Measurements from ENCODE around the gene IL1B. TPM values are rescaled to one million over a fixed set of nuclear protein-coding genes. Genes with fewer than 3 reads are reported as not detected.

The IL1B gene
- total and polyA plus RNA-seq, 4 donors, result 0.25 to 3.1 (median 0.76) TPM

- no peaks in the 10 kb centered on the region for H3K36me3 ChIP-seq (ENCODE audit: control insufficient read depth in 4 of 4, insufficient read depth in 3 of 4, low read depth in 1 of 4, low read length in 3 of 4)
- no peak overlapping the region for H3K4me3 ChIP-seq (ENCODE audit: low read depth in 1 of 3, low read length in 3 of 3)
- no peak overlapping the region for H3K9ac ChIP-seq (ENCODE audit: low read depth in 1 of 2, low read length in 2 of 2)
- H3K27me3 ChIP-seq (ENCODE audit: control insufficient read depth in 4 of 4, insufficient read depth in 4 of 4, low read length in 3 of 4), result no peaks in the 10 kb centered on the region
- H3K27ac ChIP-seq (ENCODE audit: low read depth in 1 of 2, low read length in 2 of 2), result peak overlapping the region in 1 of 2 donors; percentile 32
- DNase-seq (ENCODE audit: low spot score), result no peak
- H3K4me1 ChIP-seq (ENCODE audit: control insufficient read depth in 4 of 4, insufficient read depth in 4 of 4, low read length in 3 of 4), result peaks cover 0 to 2% (median 0%) of the 10 kb centered on the region in 4 donors
- peak; percentile 26 for TF ChIP-seq HNF4A (conservative IDR thresholded peaks at IDR 0.05)
- TF ChIP-seq RAD21 (IDR thresholded peaks at IDR 0.05), result peak in 1 of 2 donors; percentile 27
- peak; percentile 24 for TF ChIP-seq MAX (IDR thresholded peaks at IDR 0.05)
- no peak for TF ChIP-seq EGR1 (IDR thresholded peaks at IDR 0.05; ENCODE audit: low read depth in 2 of 2)
- peak; percentile 8 to 23 for TF ChIP-seq RXRA (IDR thresholded peaks at IDR 0.05)
- TF ChIP-seq SP1 (IDR thresholded peaks at IDR 0.05), result peak; percentile 17
- TF ChIP-seq ATF3 (IDR thresholded peaks at IDR 0.05), result peak; percentile 91
- TF ChIP-seq JUND (IDR thresholded peaks at IDR 0.05), result peak in 1 of 2 donors; percentile 44
- no peak for TF ChIP-seq CTCF (IDR thresholded peaks at IDR 0.05; ENCODE audit: low read depth, low read length, missing input control)
- no peak for TF ChIP-seq TAF1 (conservative IDR thresholded peaks at IDR 0.05)
- no peaks in the 10 kb centered on the region for H3K9me3 ChIP-seq (ENCODE audit: control insufficient read depth in 4 of 4, low read length in 3 of 4)
- WGBS, result 58% methylated on average over 5 of the region's 5 CpGs
These were observed 42.3 kb downstream of the IL1B start for GRCh38 chr2:112794131-112794733.

GRCh38 chr2:112793449-112793978, 43.1 kb downstream of the IL1B start:
- no peak for TF ChIP-seq CTCF (IDR thresholded peaks at IDR 0.05; ENCODE audit: low read depth, low read length, missing input control)
- no peak for TF ChIP-seq HNF4G (IDR thresholded peaks at IDR 0.05)
- TF ChIP-seq RAD21 (IDR thresholded peaks at IDR 0.05), result no peak
- TF ChIP-seq YY1 (IDR thresholded peaks at IDR 0.05), result no peak
- no peak for TF ChIP-seq REST (IDR thresholded peaks at IDR 0.05)
- no peak for TF ChIP-seq FOXA1 (IDR thresholded peaks at IDR 0.05)
- TF ChIP-seq ATF3 (IDR thresholded peaks at IDR 0.05), result no peak
- TF ChIP-seq ZBTB33 (IDR thresholded peaks at IDR 0.05), result no peak
- TF ChIP-seq GABPA (IDR thresholded peaks at IDR 0.05 in 1 of 2, conservative IDR thresholded peaks at IDR 0.05 in 1 of 2), result no peak
- TF ChIP-seq SP1 (IDR thresholded peaks at IDR 0.05), result no peak
- no peak for TF ChIP-seq FOXA2 (IDR thresholded peaks at IDR 0.05)
- no peak for TF ChIP-seq EGR1 (IDR thresholded peaks at IDR 0.05; ENCODE audit: low read depth in 2 of 2)
- no peak for TF ChIP-seq JUND (IDR thresholded peaks at IDR 0.05)
- no peak for TF ChIP-seq RXRA (IDR thresholded peaks at IDR 0.05)
- Histone ChIP-seq H3K9me3 (ENCODE audit: control insufficient read depth in 4 of 4, low read length in 3 of 4) (no peaks in the 10 kb centered on the region), H3K4me3 (ENCODE audit: low read depth in 1 of 3, low read length in 3 of 3) (no peak overlapping the region), H3K36me3 (ENCODE audit: control insufficient read depth in 4 of 4, insufficient read depth in 3 of 4, low read depth in 1 of 4, low read length in 3 of 4) (no peaks in the 10 kb centered on the region), H3K27ac (ENCODE audit: low read depth in 1 of 2, low read length in 2 of 2) (peak overlapping the region in 1 of 2 donors; percentile 32), H3K27me3 (ENCODE audit: control insufficient read depth in 4 of 4, insufficient read depth in 4 of 4, low read length in 3 of 4) (no peaks in the 10 kb centered on the region), H3K9ac (ENCODE audit: low read depth in 1 of 2, low read length in 2 of 2) (no peak overlapping the region), H3K4me1 (ENCODE audit: control insufficient read depth in 4 of 4, insufficient read depth in 4 of 4, low read length in 3 of 4) (peaks cover 0 to 2% (median 0%) of the 10 kb centered on the region in 4 donors)
- no peak for DNase-seq (ENCODE audit: low spot score)
- 76% methylated on average over 3 of the region's 3 CpGs for WGBS
